Hepatocyte (in vitro differentiated cells): ENCODE results near the gene IKZF3.

Experiments used
- CTCF ChIP-seq: fragments of 200-600 bp; sonication (generic); IDR thresholded peaks from 2 replicates; pipeline ENCODE4 v1.5.1; 2016; ENCODE audit warnings: antibody characterized with exemption, mild to moderate bottlenecking; ENCODE audit not compliant: poor library complexity
- EZH2phosphoT487 ChIP-seq: fragments of 200-600 bp; sonication (generic); IDR thresholded peaks from one replicate; pipeline ENCODE4 v1.6.1; 2018; ENCODE audit warnings: antibody characterized with exemption, mild to moderate bottlenecking, low read depth, moderate library complexity; ENCODE audit not compliant: unreplicated experiment, severe bottlenecking

GRCh38 chr17:39735882-39736281, 128.2 kb downstream of the IKZF3 start:
- TF ChIP-seq CTCF (no peak), EZH2phosphoT487 (no peak)
